ENCODE data around the gene PRKX. TPM values are rescaled to one million over a fixed set of nuclear protein-coding genes. Genes with fewer than 3 reads are reported as not detected.

PRKX gene
- total and polyA plus RNA-seq, 2 of the 8 experiments (the other 6 are each of a cell fraction or from before 2014, with no cell fraction given) = 19.4 to 55.3 TPM

DNA sequence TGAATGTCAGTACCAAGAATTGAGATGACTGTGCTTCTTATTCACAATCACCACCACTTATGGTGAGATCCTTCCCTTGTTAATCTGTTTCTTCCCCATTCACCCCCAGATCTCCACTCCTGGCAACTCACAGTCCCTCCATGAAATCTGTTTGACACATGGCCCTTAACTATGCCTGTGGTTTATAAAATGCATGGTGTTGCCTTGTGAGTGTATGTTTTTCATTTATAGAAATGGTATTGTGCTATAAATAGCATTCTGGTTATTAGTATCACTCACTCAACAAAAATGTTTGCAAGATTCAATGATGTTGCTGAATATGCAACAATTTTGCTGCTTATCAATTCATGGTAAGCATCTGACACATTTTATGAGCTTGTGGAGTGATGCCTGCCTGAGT is 131.0 kb downstream of the PRKX start (continued):
- TF ChIP-seq SIN3A (conservative IDR thresholded peaks at IDR 0.05 in 1 of 2, IDR thresholded peaks at IDR 0.05 in 1 of 2; ENCODE audit: low read depth in 1 of 2, low read length in 2 of 2) (no peak), POLR2AphosphoS5 (IDR thresholded peaks at IDR 0.05; ENCODE audit: low read depth, low read length) (no peak)
